ENCODE data around the gene MATN1.
A peak's percentile ranks its signal among the peaks of the same experiment; 100 is the strongest.

The MATN1 gene

GRCh38 chr1:30757352-30758120 lies 34.2 kb upstream of the MATN1 start, which contains the start of gene LAPTM5:
Gene LAPTM5 (minus strand): TSS chr1:30757774. CDS start chr1:30757745, 29 bp downstream.
- peak; percentile 69 for DNase-seq

- peak; percentile 83 for DNase-seq
These were observed 33.4 kb upstream of the MATN1 start for GRCh38 chr1:30756545-30757351.

GRCh38 chr1:30756206-30756544 lies 32.8 kb upstream of the MATN1 start:
- no peak for DNase-seq

GRCh38 chr1:30755746-30756145 lies 32.4 kb upstream of the MATN1 start:
- no peak for DNase-seq

GRCh38 chr1:30755334-30755733 lies 31.9 kb upstream of the MATN1 start:
- no peak for DNase-seq

- peak; percentile 51 for DNase-seq
These were observed 31.3 kb upstream of the MATN1 start for GRCh38 chr1:30754684-30755171.

- DNase-seq: no peak
These were observed 30.3 kb upstream of the MATN1 start for GRCh38 chr1:30753660-30754123.

GRCh38 chr1:30753118-30753517 lies 29.7 kb upstream of the MATN1 start:
- no peak for DNase-seq

GRCh38 chr1:30752651-30752908 lies 29.2 kb upstream of the MATN1 start:
- DNase-seq: no peak

- DNase-seq: no peak
These were observed 28.7 kb upstream of the MATN1 start for GRCh38 chr1:30751830-30752650.

GRCh38 chr1:30750731-30751291 lies 27.4 kb upstream of the MATN1 start:
- no peak for DNase-seq

GRCh38 chr1:30749691-30750583 lies 26.6 kb upstream of the MATN1 start:
- peak; percentile 62 for DNase-seq

- DNase-seq: no peak
These were observed 25.5 kb upstream of the MATN1 start for GRCh38 chr1:30748699-30749401.

GRCh38 chr1:30748098-30748698 lies 24.8 kb upstream of the MATN1 start:
- DNase-seq: peak; percentile 48

GRCh38 chr1:30747033-30748008 lies 23.9 kb upstream of the MATN1 start:
- DNase-seq: peak; percentile 55

GRCh38 chr1:30746212-30747032 lies 23.0 kb upstream of the MATN1 start:
- peak; percentile 52 for DNase-seq

GRCh38 chr1:30745834-30746208 lies 22.4 kb upstream of the MATN1 start:
- no peak for DNase-seq

- DNase-seq: no peak
These were observed 21.9 kb upstream of the MATN1 start for GRCh38 chr1:30745156-30745833.

Measured in RPMI8226 (cell line).